Neural progenitor cell (in vitro differentiated cells): Measurements from ENCODE around the gene ESRRA. TPM values are rescaled to one million over a fixed set of nuclear protein-coding genes. Genes with fewer than 3 reads are reported as not detected.

ENCODE experiments used
- DNase-seq: peaks from one replicate; pipeline ENCODE4 v3.0.0-alpha.2; 2016; ENCODE audit warnings: low spot score
- H2AFZ ChIP-seq: fragments of 200-600 bp; sonication (generic); replicated peaks from 2 replicates; pipeline ENCODE4 v1.6.1; 2016; ENCODE audit warnings: antibody characterized with exemption
- H3F3A ChIP-seq: fragments of 200-600 bp; sonication (generic); 2 replicates; pipeline ENCODE4 v1.6.1; 2016; ENCODE audit warnings: antibody characterized with exemption, low read depth
- H3K27ac ChIP-seq: fragments of 200-600 bp; sonication (generic); 2 replicates; pipeline ENCODE4 v1.5.1; 2016; ENCODE audit warnings: mild to moderate bottlenecking
- H3K27me3 ChIP-seq: fragments of 200-600 bp; sonication (generic); 2 replicates; pipeline ENCODE4 v1.6.1; 2016; ENCODE audit warnings: mild to moderate bottlenecking, moderate library complexity
- H3K36me3 ChIP-seq: fragments of 200-600 bp; sonication (generic); 2 replicates; pipeline ENCODE4 v1.5.1; 2016
- H3K4me1 ChIP-seq: fragments of 200-600 bp; sonication (generic); 2 replicates; pipeline ENCODE4 v1.6.1; 2016; ENCODE audit warnings: mixed run types
- H3K4me2 ChIP-seq: fragments of 200-600 bp; sonication (generic); 2 replicates; pipeline ENCODE4 v1.6.1; 2016
- H3K4me3 ChIP-seq: fragments of 200-600 bp; sonication (generic); 2 replicates; pipeline ENCODE4 v1.5.1; 2016
- H3K79me2 ChIP-seq: fragments of 200-600 bp; sonication (generic); 2 replicates; pipeline ENCODE4 v1.6.1; 2016; ENCODE audit warnings: low read depth
- H3K9ac ChIP-seq: fragments of 200-600 bp; sonication (generic); 2 replicates; pipeline ENCODE4 v1.6.1; 2016
- H3K9me3 ChIP-seq: fragments of 200-600 bp; sonication (generic); 2 replicates; pipeline ENCODE4 v1.5.1; 2016; ENCODE audit warnings: low read depth
- H4K20me1 ChIP-seq: fragments of 200-600 bp; sonication (generic); 2 replicates; pipeline ENCODE4 v1.6.1; 2016; ENCODE audit warnings: low read depth
- H3K27ac Mint-ChIP-seq: 3 replicates; pipeline ENCODE4 v1.8.0; 2021; ENCODE audit warnings: mixed read lengths
- H3K27me3 Mint-ChIP-seq: 2 replicates; pipeline ENCODE4 v1.8.0; 2022; ENCODE audit warnings: low read depth, mild to moderate bottlenecking, inconsistent platforms, moderate library complexity, mixed read lengths; ENCODE audit not compliant: insufficient read depth
- H3K36me3 Mint-ChIP-seq: 3 replicates; pipeline ENCODE4 v1.8.0; 2021; ENCODE audit warnings: mixed read lengths
- H3K4me1 Mint-ChIP-seq: 3 replicates; pipeline ENCODE4 v1.8.0; 2021; ENCODE audit warnings: mixed read lengths
- H3K4me3 Mint-ChIP-seq: 3 replicates; pipeline ENCODE4 v1.8.0; 2021; ENCODE audit warnings: mild to moderate bottlenecking, moderate library complexity, mixed read lengths
- H3K9me3 Mint-ChIP-seq: 3 replicates; pipeline ENCODE4 v1.8.0; 2020; ENCODE audit warnings: mixed read lengths
- CTCF ChIP-seq: fragments of 200-600 bp; sonication (generic); IDR thresholded peaks from 2 replicates; pipeline ENCODE4 v1.5.1; 2017; ENCODE audit warnings: antibody characterized with exemption, mild to moderate bottlenecking
- EZH2 ChIP-seq: fragments of 200-600 bp; sonication (generic); IDR thresholded peaks from 2 replicates; pipeline ENCODE4 v1.6.1; 2017; ENCODE audit warnings: antibody characterized with exemption, mild to moderate bottlenecking, moderate library complexity
- EZH2phosphoT487 ChIP-seq: fragments of 200-600 bp; sonication (generic); IDR thresholded peaks from 2 replicates; pipeline ENCODE4 v1.6.1; 2017; ENCODE audit warnings: antibody characterized with exemption
- total RNA-seq: library from RNA; depleted of rRNA; stranded (reverse); fragments of >200 nt; gene quantifications from 2 replicates; pipeline ENCODE4 v1.2.3, GENCODE V29; 2015; ENCODE audit warnings: low replicate concordance

The ESRRA gene
- total RNA-seq, 1 donor from 2014 or later, result 5.5 TPM

- no peak for DNase-seq
- no peak for TF ChIP-seq CTCF
- Histone ChIP-seq H2AFZ (no peak overlapping the region), H3K4me1 (peaks cover 5% of the 10 kb centered on the region), H3F3A (peaks cover 7% of the 10 kb centered on the region), H3K79me2 (no peaks in the 10 kb centered on the region), H3K9me3 (no peaks in the 10 kb centered on the region), H4K20me1 (no peaks in the 10 kb centered on the region), H3K9ac (no peak overlapping the region), H3K4me3 (no peak overlapping the region), H3K27ac (no peak overlapping the region), H3K36me3 (no peaks in the 10 kb centered on the region), H3K4me2 (no peak overlapping the region), H3K27me3 (no peaks in the 10 kb centered on the region)
- H3K36me3 Mint-ChIP-seq, result peaks cover 5% of the 10 kb centered on the region
- H3K9me3 Mint-ChIP-seq, result no peaks in the 10 kb centered on the region
- no peak overlapping the region for H3K4me3 Mint-ChIP-seq
- H3K27me3 Mint-ChIP-seq, result peaks cover 1% of the 10 kb centered on the region
- peaks cover 20% of the 10 kb centered on the region for H3K4me1 Mint-ChIP-seq
- H3K27ac Mint-ChIP-seq, result no peak overlapping the region
Measured at GRCh38 chr11:64275841-64276240, 29.5 kb upstream of the ESRRA start.

GRCh38 chr11:64276653-64277431 lies 28.5 kb upstream of the ESRRA start:
- peaks cover 10% of the 10 kb centered on the region for H3K36me3 Mint-ChIP-seq
- no peak for DNase-seq
- no peaks in the 10 kb centered on the region for H3K27me3 Mint-ChIP-seq
- Histone ChIP-seq H3K4me3 (no peak overlapping the region), H3K36me3 (no peaks in the 10 kb centered on the region), H4K20me1 (no peaks in the 10 kb centered on the region), H3K27me3 (no peaks in the 10 kb centered on the region), H3K4me2 (no peak overlapping the region), H3K4me1 (peaks cover 4% of the 10 kb centered on the region), H3K9ac (no peak overlapping the region), H3K27ac (no peak overlapping the region), H3K9me3 (no peaks in the 10 kb centered on the region), H3F3A (peaks cover 7% of the 10 kb centered on the region), H3K79me2 (no peaks in the 10 kb centered on the region), H2AFZ (no peak overlapping the region)
- H3K27ac Mint-ChIP-seq, result no peak overlapping the region
- no peak overlapping the region for H3K4me3 Mint-ChIP-seq
- H3K9me3 Mint-ChIP-seq, result no peaks in the 10 kb centered on the region
- TF ChIP-seq EZH2phosphoT487 (no peak), EZH2 (no peak)
- peaks cover 18% of the 10 kb centered on the region for H3K4me1 Mint-ChIP-seq

- Mint-ChIP-seq H3K4me1 (peaks cover 15% of the 10 kb centered on the region), H3K27me3 (peaks cover 3% of the 10 kb centered on the region), H3K27ac (no peak overlapping the region), H3K9me3 (no peaks in the 10 kb centered on the region), H3K36me3 (peaks cover 12% of the 10 kb centered on the region), H3K4me3 (peak overlapping the region; percentile 1)
- H3K4me1 ChIP-seq, result no peaks in the 10 kb centered on the region
- H3K36me3 ChIP-seq, result no peaks in the 10 kb centered on the region
- H3K27me3 ChIP-seq, result no peaks in the 10 kb centered on the region
- H4K20me1 ChIP-seq, result no peaks in the 10 kb centered on the region
- peaks cover under 1% of the 10 kb centered on the region for H3F3A ChIP-seq
- H3K9ac ChIP-seq, result no peak overlapping the region
- H2AFZ ChIP-seq, result no peak overlapping the region
- peaks cover 3% of the 10 kb centered on the region for H3K79me2 ChIP-seq
- H3K4me3 ChIP-seq, result no peak overlapping the region
- DNase-seq, result no peak
- H3K4me2 ChIP-seq, result no peak overlapping the region
- H3K9me3 ChIP-seq, result no peaks in the 10 kb centered on the region
- no peak overlapping the region for H3K27ac ChIP-seq
- TF ChIP-seq EZH2 (no peak), EZH2phosphoT487 (no peak), CTCF (no peak)
Measured at GRCh38 chr11:64278576-64279190, 26.6 kb upstream of the ESRRA start.
